Measurements from ENCODE around the gene CHRM4.

The CHRM4 gene

GRCh38 chr11:46367916-46368267 is 23.7 kb downstream of the CHRM4 start:
- no peak for DNase-seq
- WGBS (ENCODE audit: insufficient coverage), result 83% methylated on average over 11 of the region's 12 CpGs
- Histone ChIP-seq H3K27ac (ENCODE audit: insufficient read depth in 1 of 2, low read depth in 1 of 2, low read length in 2 of 2, poor library complexity in 1 of 2, severe bottlenecking in 2 of 2) (no peak overlapping the region), H3K27me3 (replicated peaks in 2 of 5; ENCODE audit: control insufficient read depth in 4 of 5, insufficient read depth in 5 of 5, low read length in 4 of 5) (no peaks in the 10 kb centered on the region), H3K9me3 (ENCODE audit: control extremely low read depth in 1 of 5, control insufficient read depth in 4 of 5, insufficient read depth in 2 of 5, low read depth in 1 of 5, low read length in 4 of 5) (no peaks in the 10 kb centered on the region), H3K36me3 (ENCODE audit: control insufficient read depth in 4 of 4, insufficient read depth in 4 of 4, low read length in 3 of 4) (peaks cover 15 to 87% (median 56%) of the 10 kb centered on the region in 4 experiments), H3K4me1 (ENCODE audit: control extremely low read depth in 1 of 4, control insufficient read depth in 4 of 4, insufficient read depth in 4 of 4, low read length in 3 of 4) (peaks cover 0 to 36% (median 27%) of the 10 kb centered on the region in 4 experiments), H3K4me3 (ENCODE audit: control insufficient read depth in 1 of 7, extremely low read depth in 1 of 7, insufficient read depth in 4 of 7, low read depth in 2 of 7, low read length in 6 of 7) (no peak overlapping the region)
- ChIA-PET CTCF (interaction anchor here (0.8 to 42.2 kb wide), 6 partner anchors 6 to 164 kb away, joined by 3 to 1037 read pairs (median 8); partner anchors contain the start of genes DGKZ and MDK), POLR2A (interaction anchor here (1.3 to 1.5 kb wide), 2 partner anchors 9 to 11 kb away, joined by 3 to 4 read pairs; no protein-coding TSS in a partner anchor)

- peak; percentile 60 to 77 (median 75) for DNase-seq
- POLR2A ChIA-PET, result interaction anchor here (1.5 kb wide), 1 partner anchor 11 kb away, joined by 3 read pairs; no protein-coding TSS in a partner anchor
- Histone ChIP-seq H3K27me3 (replicated peaks in 2 of 5; ENCODE audit: control insufficient read depth in 4 of 5, insufficient read depth in 5 of 5, low read length in 4 of 5) (no peaks in the 10 kb centered on the region), H3K27ac (ENCODE audit: insufficient read depth in 1 of 2, low read depth in 1 of 2, low read length in 2 of 2, poor library complexity in 1 of 2, severe bottlenecking in 2 of 2) (no peak overlapping the region), H3K9me3 (ENCODE audit: control extremely low read depth in 1 of 5, control insufficient read depth in 4 of 5, insufficient read depth in 2 of 5, low read depth in 1 of 5, low read length in 4 of 5) (no peaks in the 10 kb centered on the region), H3K4me3 (ENCODE audit: control insufficient read depth in 1 of 7, extremely low read depth in 1 of 7, insufficient read depth in 4 of 7, low read depth in 2 of 7, low read length in 6 of 7) (no peak overlapping the region), H3K4me1 (ENCODE audit: control extremely low read depth in 1 of 4, control insufficient read depth in 4 of 4, insufficient read depth in 4 of 4, low read length in 3 of 4) (peaks cover 0 to 41% (median 32%) of the 10 kb centered on the region in 4 experiments), H3K36me3 (ENCODE audit: control insufficient read depth in 4 of 4, insufficient read depth in 4 of 4, low read length in 3 of 4) (peaks cover 14 to 87% (median 52%) of the 10 kb centered on the region in 4 experiments)
- WGBS (ENCODE audit: insufficient coverage), result 26% methylated on average over 23 of the region's 32 CpGs
- CTCF ChIA-PET, result interaction anchor here (0.7 to 42.2 kb wide), 8 partner anchors 6 to 164 kb away, joined by 3 to 1037 read pairs (median 3); partner anchors contain the start of genes DGKZ and MDK
Observed at GRCh38 chr11:46367244-46367915, 24.2 kb downstream of the CHRM4 start.

- Histone ChIP-seq H3K36me3 (ENCODE audit: control insufficient read depth in 4 of 4, insufficient read depth in 4 of 4, low read length in 3 of 4) (peaks cover 9 to 82% (median 47%) of the 10 kb centered on the region in 4 experiments), H3K4me1 (ENCODE audit: control extremely low read depth in 1 of 4, control insufficient read depth in 4 of 4, insufficient read depth in 4 of 4, low read length in 3 of 4) (peaks cover 0 to 48% (median 39%) of the 10 kb centered on the region in 4 experiments), H3K27me3 (replicated peaks in 2 of 5; ENCODE audit: control insufficient read depth in 4 of 5, insufficient read depth in 5 of 5, low read length in 4 of 5) (no peaks in the 10 kb centered on the region), H3K4me3 (ENCODE audit: control insufficient read depth in 1 of 7, extremely low read depth in 1 of 7, insufficient read depth in 4 of 7, low read depth in 2 of 7, low read length in 6 of 7) (no peak overlapping the region), H3K9me3 (ENCODE audit: control extremely low read depth in 1 of 5, control insufficient read depth in 4 of 5, insufficient read depth in 2 of 5, low read depth in 1 of 5, low read length in 4 of 5) (no peaks in the 10 kb centered on the region), H3K27ac (ENCODE audit: insufficient read depth in 1 of 2, low read depth in 1 of 2, low read length in 2 of 2, poor library complexity in 1 of 2, severe bottlenecking in 2 of 2) (no peak overlapping the region)
- 98% methylated on average over 28 of the region's 31 CpGs for WGBS (ENCODE audit: insufficient coverage)
- DNase-seq, result peak in 1 of 3 donors; percentile 39
- POLR2A ChIA-PET, result interaction anchor here (1.5 kb wide), 1 partner anchor 10 kb away, joined by 3 read pairs; no protein-coding TSS in a partner anchor
- CTCF ChIA-PET, result interaction anchor here (0.7 to 42.2 kb wide), 6 partner anchors 5 to 128 kb away, joined by 3 to 1037 read pairs (median 10); partner anchors contain the start of genes DGKZ and MDK
Observed at GRCh38 chr11:46366661-46367161, 24.9 kb downstream of the CHRM4 start.

DNA sequence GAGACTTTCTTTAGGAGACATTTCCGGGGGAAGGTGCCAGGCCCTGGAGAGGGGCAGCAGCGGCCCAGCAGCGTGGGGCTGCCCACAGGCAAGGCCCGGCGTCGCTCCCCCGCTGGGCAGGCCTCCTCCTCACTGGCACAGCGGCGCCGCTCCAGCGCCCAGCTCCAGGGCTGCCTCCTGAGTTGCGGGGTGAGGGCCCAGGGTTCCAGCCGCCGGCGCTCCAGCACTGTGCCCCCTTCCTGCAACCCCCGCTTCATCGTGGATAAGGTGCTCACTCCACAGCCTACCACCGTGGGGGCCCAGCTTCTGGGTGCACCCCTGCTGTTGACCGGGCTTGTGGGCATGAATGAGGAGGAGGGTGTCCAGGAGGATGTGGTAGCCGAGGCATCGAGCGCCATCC is 25.3 kb downstream of the CHRM4 start:
- Histone ChIP-seq H3K27ac (ENCODE audit: insufficient read depth in 1 of 2, low read depth in 1 of 2, low read length in 2 of 2, poor library complexity in 1 of 2, severe bottlenecking in 2 of 2) (no peak overlapping the region), H3K4me3 (ENCODE audit: control insufficient read depth in 1 of 7, extremely low read depth in 1 of 7, insufficient read depth in 4 of 7, low read depth in 2 of 7, low read length in 6 of 7) (no peak overlapping the region), H3K27me3 (replicated peaks in 2 of 5; ENCODE audit: control insufficient read depth in 4 of 5, insufficient read depth in 5 of 5, low read length in 4 of 5) (no peaks in the 10 kb centered on the region), H3K4me1 (ENCODE audit: control extremely low read depth in 1 of 4, control insufficient read depth in 4 of 4, insufficient read depth in 4 of 4, low read length in 3 of 4) (peaks cover 0 to 52% (median 43%) of the 10 kb centered on the region in 4 experiments), H3K36me3 (ENCODE audit: control insufficient read depth in 4 of 4, insufficient read depth in 4 of 4, low read length in 3 of 4) (peaks cover 5 to 78% (median 44%) of the 10 kb centered on the region in 4 experiments), H3K9me3 (ENCODE audit: control extremely low read depth in 1 of 5, control insufficient read depth in 4 of 5, insufficient read depth in 2 of 5, low read depth in 1 of 5, low read length in 4 of 5) (no peaks in the 10 kb centered on the region)
- CTCF ChIA-PET, result interaction anchor here (1.4 to 42.2 kb wide), 5 partner anchors 4 to 127 kb away, joined by 4 to 1037 read pairs (median 9); partner anchors contain the start of genes DGKZ and MDK
- POLR2A ChIA-PET, result interaction anchor here (0.9 kb wide), 1 partner anchor 19 kb away, joined by 3 read pairs; the partner anchor contains the start of gene DGKZ
- DNase-seq, result no peak
- 96% methylated on average over 12 of the region's 22 CpGs for WGBS (ENCODE audit: insufficient coverage)

- Histone ChIP-seq H3K27ac (ENCODE audit: insufficient read depth in 1 of 2, low read depth in 1 of 2, low read length in 2 of 2, poor library complexity in 1 of 2, severe bottlenecking in 2 of 2) (peak overlapping the region in 1 of 2 experiments; percentile 29), H3K27me3 (replicated peaks in 2 of 5; ENCODE audit: control insufficient read depth in 4 of 5, insufficient read depth in 5 of 5, low read length in 4 of 5) (no peaks in the 10 kb centered on the region), H3K36me3 (ENCODE audit: control insufficient read depth in 4 of 4, insufficient read depth in 4 of 4, low read length in 3 of 4) (peaks cover 3 to 65% (median 38%) of the 10 kb centered on the region in 4 experiments), H3K4me3 (ENCODE audit: control insufficient read depth in 1 of 7, extremely low read depth in 1 of 7, insufficient read depth in 4 of 7, low read depth in 2 of 7, low read length in 6 of 7) (no peak overlapping the region), H3K9me3 (ENCODE audit: control extremely low read depth in 1 of 5, control insufficient read depth in 4 of 5, insufficient read depth in 2 of 5, low read depth in 1 of 5, low read length in 4 of 5) (no peaks in the 10 kb centered on the region), H3K4me1 (ENCODE audit: control extremely low read depth in 1 of 4, control insufficient read depth in 4 of 4, insufficient read depth in 4 of 4, low read length in 3 of 4) (peaks cover 2 to 61% (median 53%) of the 10 kb centered on the region in 4 experiments)
- ChIA-PET POLR2A (interaction anchor here (1.1 kb wide), 1 partner anchor 11 kb away, joined by 4 read pairs; no protein-coding TSS in a partner anchor), CTCF (interaction anchor here (1.0 to 42.2 kb wide), 9 partner anchors 3 to 126 kb away, joined by 3 to 1037 read pairs (median 6); partner anchors contain the start of genes DGKZ and MDK)
- WGBS (ENCODE audit: insufficient coverage), result 100% methylated on average over 1 of the region's 3 CpGs
- no peak for DNase-seq
Observed at GRCh38 chr11:46364791-46365190, 26.8 kb downstream of the CHRM4 start.

- 86% methylated on average over 7 of the region's 9 CpGs for WGBS (ENCODE audit: insufficient coverage)
- DNase-seq, result no peak
- Histone ChIP-seq H3K9me3 (ENCODE audit: control extremely low read depth in 1 of 5, control insufficient read depth in 4 of 5, insufficient read depth in 2 of 5, low read depth in 1 of 5, low read length in 4 of 5) (no peaks in the 10 kb centered on the region), H3K4me3 (ENCODE audit: control insufficient read depth in 1 of 7, extremely low read depth in 1 of 7, insufficient read depth in 4 of 7, low read depth in 2 of 7, low read length in 6 of 7) (no peak overlapping the region), H3K27me3 (replicated peaks in 2 of 5; ENCODE audit: control insufficient read depth in 4 of 5, insufficient read depth in 5 of 5, low read length in 4 of 5) (no peaks in the 10 kb centered on the region), H3K4me1 (ENCODE audit: control extremely low read depth in 1 of 4, control insufficient read depth in 4 of 4, insufficient read depth in 4 of 4, low read length in 3 of 4) (peaks cover 2 to 61% (median 53%) of the 10 kb centered on the region in 4 experiments), H3K36me3 (ENCODE audit: control insufficient read depth in 4 of 4, insufficient read depth in 4 of 4, low read length in 3 of 4) (peaks cover 3 to 57% (median 31%) of the 10 kb centered on the region in 4 experiments), H3K27ac (ENCODE audit: insufficient read depth in 1 of 2, low read depth in 1 of 2, low read length in 2 of 2, poor library complexity in 1 of 2, severe bottlenecking in 2 of 2) (peak overlapping the region in 1 of 2 experiments; percentile 94)
- POLR2A ChIA-PET, result interaction anchor here (1.1 kb wide), 1 partner anchor 10 kb away, joined by 4 read pairs; no protein-coding TSS in a partner anchor
- CTCF ChIA-PET, result interaction anchor here (1.7 to 42.2 kb wide), 4 partner anchors 2 to 124 kb away, joined by 3 to 1037 read pairs (median 522); partner anchors contain the start of genes DGKZ and MDK
Observed at GRCh38 chr11:46364056-46364455, 27.5 kb downstream of the CHRM4 start.
